B cell (primary cell): ENCODE results near the gene EIF2S1. TPM values are rescaled to one million over a fixed set of nuclear protein-coding genes. Genes with fewer than 3 reads are reported as not detected.

Experiments used
- ATAC-seq: fragments of 200-7000 bp; cut with Tn5 transposase; one replicate; pipeline ENCODE4 v1.10.0; 2021; ENCODE audit warnings: low read depth, mild to moderate bottlenecking, moderate number of reproducible peaks, moderate library complexity
- CTCF ChIA-PET: fragments of 350-600 bp; sonication (Branson Sonifier 250); formaldehyde crosslinking; loops from one replicate; lab custom pipeline; 2021; ENCODE audit warnings: antibody characterized with exemption, inconsistent platforms; lab: Charles Lee
- POLR2A ChIA-PET: fragments of 350-600 bp; sonication (Branson Sonifier 250); formaldehyde crosslinking; loops from one replicate; lab custom pipeline; 2021; ENCODE audit warnings: antibody characterized with exemption; lab: Charles Lee
- DNase-seq: peaks from one replicate; pipeline ENCODE4 v3.0.0; 2013
- H2AFZ ChIP-seq: 2 replicates; pipeline ENCODE4 v1.6.1; 2012; ENCODE audit warnings: mild to moderate bottlenecking, low read depth, low read length; ENCODE audit not compliant: insufficient read depth, poor library complexity, severe bottlenecking
- H3K27ac ChIP-seq, 2 donors: 1 replicate in 1 of 2; 2 replicates in 1 of 2; pipeline ENCODE4 v1.5.1; 2012 to 2013; ENCODE audit warnings: low read length in 2 of 2, mild to moderate bottlenecking in 2 of 2, moderate library complexity in 1 of 2
- H3K27me3 ChIP-seq, 4 experiments: fragments of 200-600 bp in 1 of 4; sonication (generic) in 1 of 4; replicated peaks in 1 of 4; 1 replicate in 2 of 4; 2 replicates in 2 of 4; pipeline versions ENCODE4 v1.6.1 to v1.7.0; 2013 to 2016; ENCODE audit warnings: low read length in 3 of 4, mild to moderate bottlenecking in 2 of 4, mixed read lengths in 1 of 4, moderate library complexity in 1 of 4; ENCODE audit not compliant: insufficient read depth in 4 of 4, control insufficient read depth in 3 of 4; ENCODE audit errors: control extremely low read depth in 1 of 4
- H3K36me3 ChIP-seq, 2 experiments: replicated peaks in 1 of 2; 1 replicate in 1 of 2; 2 replicates in 1 of 2; pipeline versions ENCODE4 v1.6.1 to v1.7.1; 2013; ENCODE audit warnings: low read length in 1 of 2; ENCODE audit not compliant: insufficient read depth in 2 of 2, control insufficient read depth in 1 of 2; ENCODE audit errors: control extremely low read depth in 1 of 2, extremely low read depth in 1 of 2
- H3K4me1 ChIP-seq, 2 donors: fragments of 200-600 bp in 1 of 2; sonication (generic) in 1 of 2; 1 replicate in 1 of 2; 2 replicates in 1 of 2; pipeline versions ENCODE4 v1.5.1 to v1.6.1; 2013 to 2017; ENCODE audit warnings: low read length in 2 of 2; ENCODE audit not compliant: control insufficient read depth in 2 of 2, insufficient read depth in 2 of 2
- H3K4me2 ChIP-seq: replicated peaks from 2 replicates; pipeline ENCODE3; 2012; ENCODE audit warnings: mild to moderate bottlenecking, low read depth, low read length; ENCODE audit not compliant: poor library complexity, severe bottlenecking
- H3K4me3 ChIP-seq, 5 experiments: fragments of 200-600 bp in 1 of 5; sonication (generic) in 1 of 5; 1 replicate in 3 of 5; 2 replicates in 2 of 5; pipeline versions ENCODE4 v1.5.1 to v1.7.0; 2011 to 2016; ENCODE audit warnings: low read length in 4 of 5, mild to moderate bottlenecking in 4 of 5, low read depth in 2 of 5, control low read depth in 1 of 5, moderate library complexity in 1 of 5; ENCODE audit not compliant: insufficient read depth in 1 of 5; ENCODE audit errors: control extremely low read depth in 1 of 5, extremely low read depth in 1 of 5
- H3K79me2 ChIP-seq: fragments of 200-600 bp; sonication (generic); one replicate; pipeline ENCODE4 v1.6.0; 2016; ENCODE audit warnings: low read length; ENCODE audit not compliant: control insufficient read depth, insufficient read depth
- H3K9ac ChIP-seq: fragments of 200-600 bp; sonication (generic); 2 replicates; pipeline ENCODE4 v1.6.1; 2017; ENCODE audit warnings: mild to moderate bottlenecking, low read length, moderate library complexity
- H3K9me3 ChIP-seq, 3 donors: one replicate each; pipeline versions ENCODE4 v1.6.1 to v1.7.1; 2013; ENCODE audit warnings: low read length in 2 of 3; ENCODE audit not compliant: control insufficient read depth in 2 of 3, insufficient read depth in 1 of 3; ENCODE audit errors: control extremely low read depth in 1 of 3
- H4K20me1 ChIP-seq: 2 replicates; pipeline ENCODE4 v1.6.0; 2012; ENCODE audit warnings: mild to moderate bottlenecking, low read length; ENCODE audit not compliant: insufficient read depth, control insufficient read depth, poor library complexity, severe bottlenecking
- H3K27ac Mint-ChIP-seq: one replicate; pipeline ENCODE4 v1.8.0; 2021; ENCODE audit warnings: mixed read lengths
- H3K27me3 Mint-ChIP-seq: one replicate; pipeline ENCODE4 v1.8.0; 2021; ENCODE audit warnings: mixed read lengths
- H3K4me1 Mint-ChIP-seq: one replicate; pipeline ENCODE4 v1.8.0; 2021; ENCODE audit warnings: mixed read lengths
- H3K4me3 Mint-ChIP-seq: one replicate; pipeline ENCODE4 v1.8.0; 2021; ENCODE audit warnings: mixed read lengths
- H3K9me3 Mint-ChIP-seq: one replicate; pipeline ENCODE4 v1.8.0; 2022; ENCODE audit warnings: mixed read lengths; ENCODE audit not compliant: insufficient read depth
- CTCF ChIP-seq: fragments of 200-600 bp; IDR thresholded peaks from one replicate; pipeline ENCODE4 v1.8.0; 2022; ENCODE audit warnings: antibody characterized with exemption, mild to moderate bottlenecking
- EZH2 ChIP-seq: IDR thresholded peaks from 2 replicates; pipeline ENCODE4 v1.6.1; 2012; ENCODE audit warnings: borderline replicate concordance, low read depth, mild to moderate bottlenecking, moderate library complexity, low read length; ENCODE audit not compliant: insufficient read depth, poor library complexity, severe bottlenecking
- WGBS: methylation state at CpG from one replicate; pipeline ENCODE4 v1.1.5; 2013; ENCODE audit warnings: missing lambda C conversion rate; ENCODE audit not compliant: insufficient coverage; 5-methylcytosine and 5-hydroxymethylcytosine counted together
- intact Hi-C: fragments of 100-400 bp; cut with micrococcal nuclease; formaldehyde crosslinking; loops from one replicate; pipeline ENCODE4 v1.10.0; 2022
- polyA plus RNA-seq: library from polyadenylated mRNA; depleted of rRNA; stranded (reverse); fragments of >200 nt; gene quantifications from 2 replicates; pipeline ENCODE4 v1.2.3, GENCODE V29; 2012
- total RNA-seq, 2 donors: library from RNA; stranded (reverse); fragments of 120-200 nt in 1 of 2; gene quantifications; 1 replicate in 1 of 2; 2 replicates in 1 of 2; pipeline versions ENCODE4 v1.2.3 to v1.2.4, GENCODE V29; 2013 to 2022

Gene EIF2S1
- total and polyA plus RNA-seq, 2 donors (not counting 1 experiment from before 2014, with no cell fraction given) = 10.4 to 39.9 TPM

GRCh38 chr14:67357969-67358354 lies 2.2 kb upstream of the EIF2S1 start:
- no peak overlapping the region for H2AFZ ChIP-seq
- H4K20me1 ChIP-seq = peaks cover 23% of the 10 kb centered on the region
- ChIA-PET POLR2A (no interaction called here), CTCF (interaction anchor here (1.1 kb wide), 1 partner anchor 72 kb away, joined by 3 read pairs; no protein-coding TSS in a partner anchor)
- H3K27me3 Mint-ChIP-seq = no peaks in the 10 kb centered on the region
- no peaks in the 10 kb centered on the region for H3K27me3 ChIP-seq
- DNase-seq (no peak), ATAC-seq (no peak)
- H3K36me3 ChIP-seq = peaks cover 5 to 6% of the 10 kb centered on the region in 2 experiments
- no peak overlapping the region for H3K4me3 ChIP-seq
- no peak for TF ChIP-seq EZH2
- TF ChIP-seq CTCF = no peak
- no peak overlapping the region for H3K9ac ChIP-seq
- H3K4me1 Mint-ChIP-seq = peaks cover 44% of the 10 kb centered on the region
- H3K27ac ChIP-seq = no peak overlapping the region
- 97% methylated on average over 5 of the region's 9 CpGs for WGBS
- H3K4me2 ChIP-seq = no peak overlapping the region
- peaks cover 24 to 26% of the 10 kb centered on the region in 2 donors for H3K4me1 ChIP-seq
- peaks cover 91% of the 10 kb centered on the region for H3K79me2 ChIP-seq
- H3K4me3 Mint-ChIP-seq = peak overlapping the region; percentile 100
- H3K9me3 ChIP-seq = no peaks in the 10 kb centered on the region
- H3K27ac Mint-ChIP-seq = no peak overlapping the region
- intact Hi-C loops = no loop called here
- no peaks in the 10 kb centered on the region for H3K9me3 Mint-ChIP-seq

- Histone ChIP-seq H3K79me2 (peaks cover 92% of the 10 kb centered on the region), H3K9ac (peak overlapping the region; percentile 96), H3K27me3 (no peaks in the 10 kb centered on the region), H3K9me3 (no peaks in the 10 kb centered on the region), H2AFZ (peak overlapping the region; percentile 96), H3K36me3 (peaks cover 4 to 6% of the 10 kb centered on the region in 2 experiments), H4K20me1 (peaks cover 28% of the 10 kb centered on the region), H3K27ac (peak overlapping the region; percentile 92 to 95), H3K4me1 (peaks cover 26% of the 10 kb centered on the region in 2 donors), H3K4me2 (peak overlapping the region; percentile 95), H3K4me3 (peak overlapping the region; percentile 79 to 94 (median 93))
- no peaks in the 10 kb centered on the region for H3K9me3 Mint-ChIP-seq
- H3K27ac Mint-ChIP-seq = peak overlapping the region; percentile 100
- no peaks in the 10 kb centered on the region for H3K27me3 Mint-ChIP-seq
- 6% methylated on average over 33 of the region's 38 CpGs for WGBS
- peaks cover 48% of the 10 kb centered on the region for H3K4me1 Mint-ChIP-seq
- DNase-seq (no peak), ATAC-seq (no peak)
- ChIA-PET CTCF (interaction anchor here (0.8 to 1.5 kb wide), 12 partner anchors 8 to 999 kb away, joined by 3 to 5 read pairs (median 3); partner anchors contain the start of genes PIGH and TMEM229B), POLR2A (interaction anchor here (0.8 kb wide), 1 partner anchor 241 kb away, joined by 4 read pairs; the partner anchor contains the start of gene PIGH)
- TF ChIP-seq EZH2 (no peak), CTCF (no peak)
- intact Hi-C loops = loop anchor here (1.0 kb wide), 2 partner anchors 129 to 457 kb away; partner anchors contain the start of genes TMEM229B and ZFYVE26
- peak overlapping the region; percentile 100 for H3K4me3 Mint-ChIP-seq
Measured at GRCh38 chr14:67358924-67359774, 979 bp upstream of the EIF2S1 start.
